ENCODE data around the gene TRIM44. TPM values are rescaled to one million over a fixed set of nuclear protein-coding genes. Genes with fewer than 3 reads are reported as not detected.

The TRIM44 gene
- total RNA-seq, 4 donors from 2014 or later: 22.3 to 46.7 (median 39.5) TPM

- Histone ChIP-seq H3K27me3 (peaks cover 0 to 6% of the 10 kb centered on the region in 2 donors), H3K27ac (no peak overlapping the region), H3K36me3 (no peaks in the 10 kb centered on the region), H3K4me3 (no peak overlapping the region), H3K4me1 (peaks cover 0 to 34% (median 21%) of the 10 kb centered on the region in 4 donors), H3K9me3 (no peaks in the 10 kb centered on the region)
- no peak for DNase-seq (ENCODE audit: low spot score in 2 of 2)
- no peak for TF ChIP-seq POLR2A (IDR thresholded peaks at IDR 0.05)
- 64 to 72% methylated on average over 2 of the region's 2 CpGs for WGBS, 2 donors
Measured at GRCh38 chr11:35620795-35621194, 41.8 kb upstream of the TRIM44 start.

- no peaks in the 10 kb centered on the region for H3K36me3 ChIP-seq
- no peak overlapping the region for H3K4me3 ChIP-seq
- 79 to 82% methylated on average over 2 of the region's 2 CpGs for WGBS, 2 donors
- H3K27ac ChIP-seq: no peak overlapping the region
- TF ChIP-seq EP300 (IDR thresholded peaks at IDR 0.05) (no peak), CTCF (IDR thresholded peaks at IDR 0.05) (no peak), POLR2A (IDR thresholded peaks at IDR 0.05) (no peak)
- peaks cover 0 to 30% (median 21%) of the 10 kb centered on the region in 4 donors for H3K4me1 ChIP-seq
- no peaks in the 10 kb centered on the region for H3K9me3 ChIP-seq
- DNase-seq (ENCODE audit: low spot score in 2 of 2): no peak
- peaks cover 0 to 6% of the 10 kb centered on the region in 2 donors for H3K27me3 ChIP-seq
Measured at GRCh38 chr11:35621620-35622019, 41.0 kb upstream of the TRIM44 start.

DNA sequence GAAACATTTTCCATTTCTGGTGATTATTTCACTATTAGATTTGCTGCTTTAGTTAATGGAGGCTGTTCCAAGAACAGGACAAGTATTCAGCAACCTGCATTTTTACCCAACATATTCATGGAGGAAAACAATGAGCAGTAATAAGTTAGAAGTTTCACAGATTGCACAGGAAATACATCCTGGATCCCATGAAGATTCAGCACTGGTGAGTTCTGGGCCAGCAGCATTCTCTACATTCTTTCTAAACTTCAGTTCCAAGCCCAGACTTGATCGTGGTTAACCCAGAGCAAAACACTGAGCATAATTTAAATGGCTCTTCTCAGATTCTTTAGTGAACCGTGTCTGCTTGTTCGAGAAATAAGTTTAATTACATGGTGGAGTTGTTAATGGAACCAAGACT is 40.5 kb upstream of the TRIM44 start:
- 38 to 40% methylated on average over 3 of the region's 3 CpGs for WGBS, 2 donors

GRCh38 chr11:35623621-35624168 is 38.9 kb upstream of the TRIM44 start:
- no peak for DNase-seq (ENCODE audit: low spot score in 2 of 2)
- peaks cover 0 to 20% (median 19%) of the 10 kb centered on the region in 4 donors for H3K4me1 ChIP-seq
- H3K36me3 ChIP-seq: no peaks in the 10 kb centered on the region
- no peaks in the 10 kb centered on the region for H3K9me3 ChIP-seq
- H3K27me3 ChIP-seq: peaks cover 0 to 6% of the 10 kb centered on the region in 2 donors
- no peak overlapping the region for H3K27ac ChIP-seq
- 78 to 80% methylated on average over 8 of the region's 8 CpGs for WGBS, 2 donors
- no peak overlapping the region for H3K4me3 ChIP-seq
- TF ChIP-seq CTCF (IDR thresholded peaks at IDR 0.05) (no peak), POLR2A (IDR thresholded peaks at IDR 0.05) (no peak), EP300 (IDR thresholded peaks at IDR 0.05) (no peak)

More for the DNA sequence above, 40.5 kb upstream of the TRIM44 start:
- no peaks in the 10 kb centered on the region for H3K36me3 ChIP-seq
- no peak for DNase-seq (ENCODE audit: low spot score in 2 of 2)
- peaks cover 0 to 27% (median 21%) of the 10 kb centered on the region in 4 donors for H3K4me1 ChIP-seq
- no peak for TF ChIP-seq POLR2A (IDR thresholded peaks at IDR 0.05)
- TF ChIP-seq CTCF (IDR thresholded peaks at IDR 0.05): no peak
- no peak for TF ChIP-seq EP300 (IDR thresholded peaks at IDR 0.05)
- H3K27me3 ChIP-seq: peaks cover 0 to 6% of the 10 kb centered on the region in 2 donors
- no peaks in the 10 kb centered on the region for H3K9me3 ChIP-seq
- H3K27ac ChIP-seq: no peak overlapping the region
- H3K4me3 ChIP-seq: no peak overlapping the region

DNA sequence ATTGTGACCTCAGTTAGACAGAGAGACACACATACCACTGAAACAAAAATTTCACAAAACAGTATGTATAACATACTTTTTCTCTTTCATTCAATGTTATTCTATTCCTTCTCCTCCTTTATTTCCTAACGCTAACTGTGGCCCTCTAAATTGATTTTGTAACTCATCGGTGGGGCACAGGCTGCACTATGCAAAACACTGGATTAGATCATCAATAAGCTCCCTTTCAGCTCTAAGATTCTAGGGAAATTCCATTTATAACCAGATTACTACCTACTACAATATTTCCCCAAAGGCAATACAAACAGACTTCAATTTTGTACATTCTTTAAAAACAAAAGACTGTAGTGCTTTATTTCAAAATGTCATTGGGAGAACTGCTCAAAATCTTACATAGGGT is 38.3 kb upstream of the TRIM44 start:
- H3K27ac ChIP-seq: no peak overlapping the region
- peaks cover 0 to 14% (median 13%) of the 10 kb centered on the region in 4 donors for H3K4me1 ChIP-seq
- peaks cover 0 to 6% of the 10 kb centered on the region in 2 donors for H3K27me3 ChIP-seq
- 55 to 67% methylated on average over 2 of the region's 2 CpGs for WGBS, 2 donors
- no peak overlapping the region for H3K4me3 ChIP-seq
- TF ChIP-seq POLR2A (IDR thresholded peaks at IDR 0.05): no peak
- TF ChIP-seq CTCF (IDR thresholded peaks at IDR 0.05): no peak
- no peak for TF ChIP-seq EP300 (IDR thresholded peaks at IDR 0.05)
- H3K36me3 ChIP-seq: no peaks in the 10 kb centered on the region
- H3K9me3 ChIP-seq: no peaks in the 10 kb centered on the region
- DNase-seq (ENCODE audit: low spot score in 2 of 2): no peak
